ENCODE results near the gene RAD21L1. TPM values are rescaled to one million over a fixed set of nuclear protein-coding genes. Genes with fewer than 3 reads are reported as not detected.

Gene RAD21L1
- total and polyA plus RNA-seq, 4 donors, result not detected

GRCh38 chr20:1191299-1191698, 34.5 kb upstream of the RAD21L1 start (continued):
- no peak for TF ChIP-seq REST (IDR thresholded peaks at IDR 0.05)

- no peak overlapping the region for H3K27ac ChIP-seq (ENCODE audit: low read depth in 1 of 2, low read length in 2 of 2)
- H3K4me1 ChIP-seq (ENCODE audit: control insufficient read depth in 4 of 4, insufficient read depth in 4 of 4, low read length in 3 of 4), result peaks cover 2 to 9% (median 6%) of the 10 kb centered on the region in 4 donors
- DNase-seq (ENCODE audit: low spot score), result no peak
- no peaks in the 10 kb centered on the region for H3K36me3 ChIP-seq (ENCODE audit: control insufficient read depth in 4 of 4, insufficient read depth in 3 of 4, low read depth in 1 of 4, low read length in 3 of 4)
- H3K9me3 ChIP-seq (ENCODE audit: control insufficient read depth in 4 of 4, low read length in 3 of 4), result no peaks in the 10 kb centered on the region
- TF ChIP-seq FOXA2 (IDR thresholded peaks at IDR 0.05), result no peak
- TF ChIP-seq NR2F2 (IDR thresholded peaks at IDR 0.05), result no peak
- no peak for TF ChIP-seq RXRA (IDR thresholded peaks at IDR 0.05)
- no peak for TF ChIP-seq RAD21 (IDR thresholded peaks at IDR 0.05)
- TF ChIP-seq REST (IDR thresholded peaks at IDR 0.05), result no peak
- no peak for TF ChIP-seq FOXA1 (IDR thresholded peaks at IDR 0.05)
- TF ChIP-seq EGR1 (IDR thresholded peaks at IDR 0.05; ENCODE audit: low read depth in 2 of 2), result no peak
- TF ChIP-seq SP1 (IDR thresholded peaks at IDR 0.05), result no peak
- no peak for TF ChIP-seq ZBTB33 (IDR thresholded peaks at IDR 0.05)
- TF ChIP-seq ATF3 (IDR thresholded peaks at IDR 0.05), result no peak
- no peak overlapping the region for H3K4me3 ChIP-seq (ENCODE audit: low read depth in 1 of 3, low read length in 3 of 3)
- 93% methylated on average over 1 of the region's 1 CpG for WGBS
- no peak overlapping the region for H3K9ac ChIP-seq (ENCODE audit: low read depth in 1 of 2, low read length in 2 of 2)
- no peaks in the 10 kb centered on the region for H3K27me3 ChIP-seq (ENCODE audit: control insufficient read depth in 4 of 4, insufficient read depth in 4 of 4, low read length in 3 of 4)
These were observed 30.6 kb upstream of the RAD21L1 start for GRCh38 chr20:1195226-1195625.

- no peaks in the 10 kb centered on the region for H3K36me3 ChIP-seq (ENCODE audit: control insufficient read depth in 4 of 4, insufficient read depth in 3 of 4, low read depth in 1 of 4, low read length in 3 of 4)
- 93% methylated on average over 2 of the region's 2 CpGs for WGBS
- H3K4me1 ChIP-seq (ENCODE audit: control insufficient read depth in 4 of 4, insufficient read depth in 4 of 4, low read length in 3 of 4), result peaks cover 2 to 9% (median 6%) of the 10 kb centered on the region in 4 donors
- no peak overlapping the region for H3K9ac ChIP-seq (ENCODE audit: low read depth in 1 of 2, low read length in 2 of 2)
- H3K27me3 ChIP-seq (ENCODE audit: control insufficient read depth in 4 of 4, insufficient read depth in 4 of 4, low read length in 3 of 4), result no peaks in the 10 kb centered on the region
- no peak for DNase-seq (ENCODE audit: low spot score)
- no peak overlapping the region for H3K27ac ChIP-seq (ENCODE audit: low read depth in 1 of 2, low read length in 2 of 2)
- no peaks in the 10 kb centered on the region for H3K9me3 ChIP-seq (ENCODE audit: control insufficient read depth in 4 of 4, low read length in 3 of 4)
- H3K4me3 ChIP-seq (ENCODE audit: low read depth in 1 of 3, low read length in 3 of 3), result no peak overlapping the region
- TF ChIP-seq HNF4A (conservative IDR thresholded peaks at IDR 0.05), result no peak
- TF ChIP-seq RXRA (IDR thresholded peaks at IDR 0.05), result no peak
- TF ChIP-seq FOXA2 (IDR thresholded peaks at IDR 0.05), result no peak
- no peak for TF ChIP-seq NR2F2 (IDR thresholded peaks at IDR 0.05)
- TF ChIP-seq ATF3 (IDR thresholded peaks at IDR 0.05), result no peak
- no peak for TF ChIP-seq FOXA1 (IDR thresholded peaks at IDR 0.05)
- no peak for TF ChIP-seq YY1 (IDR thresholded peaks at IDR 0.05)
- TF ChIP-seq ZBTB33 (IDR thresholded peaks at IDR 0.05), result no peak
- TF ChIP-seq GABPA (IDR thresholded peaks at IDR 0.05 in 1 of 2, conservative IDR thresholded peaks at IDR 0.05 in 1 of 2), result no peak
- TF ChIP-seq REST (IDR thresholded peaks at IDR 0.05), result no peak
These were observed 29.2 kb upstream of the RAD21L1 start for GRCh38 chr20:1196634-1197033.

Data from liver (tissue), 9 donors.